ENCODE results near the gene BCL2L13.

DNA sequence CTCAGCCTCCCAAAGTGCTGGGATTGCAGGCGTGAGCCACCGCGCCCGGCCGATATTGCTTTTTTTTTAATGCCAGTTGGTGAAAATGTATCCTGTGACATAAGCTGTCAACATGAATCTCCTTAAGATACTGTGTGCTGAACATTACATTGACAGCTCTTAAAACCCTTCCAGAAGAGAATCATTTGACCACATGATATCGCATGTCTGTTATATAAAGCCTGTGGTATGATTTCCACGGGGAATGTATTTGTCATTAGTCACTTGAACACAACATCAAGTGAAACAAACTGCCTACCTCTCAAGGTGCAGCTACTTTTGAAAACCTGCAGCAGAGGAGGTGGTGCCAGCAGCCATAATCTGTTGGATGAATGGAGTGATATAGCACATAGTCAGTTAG lies 67.0 kb downstream of the BCL2L13 start:
- TF ChIP-seq, protein P1, sequence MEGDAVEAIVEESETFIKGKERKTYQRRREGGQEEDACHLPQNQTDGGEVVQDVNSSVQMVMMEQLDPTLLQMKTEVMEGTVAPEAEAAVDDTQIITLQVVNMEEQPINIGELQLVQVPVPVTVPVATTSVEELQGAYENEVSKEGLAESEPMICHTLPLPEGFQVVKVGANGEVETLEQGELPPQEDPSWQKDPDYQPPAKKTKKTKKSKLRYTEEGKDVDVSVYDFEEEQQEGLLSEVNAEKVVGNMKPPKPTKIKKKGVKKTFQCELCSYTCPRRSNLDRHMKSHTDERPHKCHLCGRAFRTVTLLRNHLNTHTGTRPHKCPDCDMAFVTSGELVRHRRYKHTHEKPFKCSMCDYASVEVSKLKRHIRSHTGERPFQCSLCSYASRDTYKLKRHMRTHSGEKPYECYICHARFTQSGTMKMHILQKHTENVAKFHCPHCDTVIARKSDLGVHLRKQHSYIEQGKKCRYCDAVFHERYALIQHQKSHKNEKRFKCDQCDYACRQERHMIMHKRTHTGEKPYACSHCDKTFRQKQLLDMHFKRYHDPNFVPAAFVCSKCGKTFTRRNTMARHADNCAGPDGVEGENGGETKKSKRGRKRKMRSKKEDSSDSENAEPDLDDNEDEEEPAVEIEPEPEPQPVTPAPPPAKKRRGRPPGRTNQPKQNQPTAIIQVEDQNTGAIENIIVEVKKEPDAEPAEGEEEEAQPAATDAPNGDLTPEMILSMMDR (conservative IDR thresholded peaks at IDR 0.05; ENCODE audit: low read depth, low read length) = no peak
- no peak for TF ChIP-seq EZH2 (IDR thresholded peaks at IDR 0.05; ENCODE audit: borderline replicate concordance, low read depth, low read length, poor library complexity, severe bottlenecking)
